ENCODE data around the gene CLGN. TPM values are rescaled to one million over a fixed set of nuclear protein-coding genes. Genes with fewer than 3 reads are reported as not detected.
"Not testable (repeated sequence)": the region's sequence is repeated elsewhere in the genome, so short reads cannot be mapped to it uniquely, and the experiment has no call there.

The CLGN gene, protein sequence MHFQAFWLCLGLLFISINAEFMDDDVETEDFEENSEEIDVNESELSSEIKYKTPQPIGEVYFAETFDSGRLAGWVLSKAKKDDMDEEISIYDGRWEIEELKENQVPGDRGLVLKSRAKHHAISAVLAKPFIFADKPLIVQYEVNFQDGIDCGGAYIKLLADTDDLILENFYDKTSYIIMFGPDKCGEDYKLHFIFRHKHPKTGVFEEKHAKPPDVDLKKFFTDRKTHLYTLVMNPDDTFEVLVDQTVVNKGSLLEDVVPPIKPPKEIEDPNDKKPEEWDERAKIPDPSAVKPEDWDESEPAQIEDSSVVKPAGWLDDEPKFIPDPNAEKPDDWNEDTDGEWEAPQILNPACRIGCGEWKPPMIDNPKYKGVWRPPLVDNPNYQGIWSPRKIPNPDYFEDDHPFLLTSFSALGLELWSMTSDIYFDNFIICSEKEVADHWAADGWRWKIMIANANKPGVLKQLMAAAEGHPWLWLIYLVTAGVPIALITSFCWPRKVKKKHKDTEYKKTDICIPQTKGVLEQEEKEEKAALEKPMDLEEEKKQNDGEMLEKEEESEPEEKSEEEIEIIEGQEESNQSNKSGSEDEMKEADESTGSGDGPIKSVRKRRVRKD
- total RNA-seq, result under 0.01 TPM in 2 replicates

DNA sequence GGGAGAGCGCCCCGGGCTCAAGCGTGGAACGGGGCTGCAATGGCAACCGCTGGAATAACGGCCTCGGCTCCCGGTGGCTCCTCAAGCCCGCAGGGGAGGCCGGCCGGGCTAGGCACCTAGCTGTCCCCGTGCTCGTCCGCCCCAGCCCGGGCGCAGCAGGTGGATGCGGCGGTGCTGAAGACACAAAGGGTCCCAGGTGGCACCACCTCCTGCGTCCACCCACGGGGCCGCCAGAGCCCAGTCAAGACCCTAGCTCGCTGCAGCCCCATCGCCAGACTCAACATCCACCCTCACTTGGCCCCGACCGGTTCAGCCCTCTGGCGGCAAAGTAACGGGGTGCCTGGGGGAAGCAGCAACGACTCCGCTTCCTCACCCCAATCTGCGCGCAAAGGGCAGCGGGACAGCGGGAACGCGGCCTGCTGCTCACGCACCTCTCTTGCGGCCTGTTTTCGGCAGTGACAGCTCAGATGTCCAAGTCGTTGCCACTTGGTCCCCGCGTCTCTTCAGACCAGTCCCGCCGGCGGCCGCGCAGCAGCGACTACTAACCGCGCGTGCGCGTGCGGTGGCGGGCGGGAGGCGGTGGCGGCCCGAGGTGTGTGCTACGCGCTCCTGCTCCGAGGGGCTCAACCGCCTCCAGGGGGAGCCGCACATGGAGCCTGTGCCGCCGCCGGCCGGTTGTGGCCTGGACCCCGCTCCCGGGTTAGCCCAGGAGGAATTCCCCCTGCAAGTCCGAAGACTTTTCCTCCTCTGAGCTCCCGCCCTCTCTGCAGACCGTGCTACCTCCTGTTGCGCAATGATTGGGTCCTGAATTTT, at the start of gene CLGN:
CLGN (minus strand) TSS at position 543 of the 813 bp plus-strand sequence. CDS start 14,570 bp downstream, outside the sequence.
- DNase-seq (ENCODE audit: low read depth in 2 of 2), result peak; percentile 67 to 78

DNA sequence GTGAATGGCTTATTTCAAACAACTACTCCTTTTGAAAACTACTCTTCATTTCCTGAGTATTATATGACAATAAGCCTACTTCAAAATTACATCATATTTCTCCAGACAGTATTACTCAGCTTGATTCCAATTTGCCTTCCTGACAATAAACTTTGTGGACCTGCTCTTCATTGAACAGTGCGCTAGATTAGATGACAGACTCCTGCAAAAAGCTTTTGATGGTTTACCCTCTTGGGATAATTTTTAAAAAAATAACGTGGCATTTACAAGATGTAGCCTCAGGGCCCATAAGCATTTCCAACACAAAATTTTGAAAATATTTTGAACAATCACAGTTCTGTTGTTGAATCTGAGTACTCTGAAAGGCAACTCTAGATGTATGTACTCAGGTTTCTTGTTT, 44.7 kb upstream of the CLGN start:
- no peak for DNase-seq (ENCODE audit: low read depth in 2 of 2)

DNA sequence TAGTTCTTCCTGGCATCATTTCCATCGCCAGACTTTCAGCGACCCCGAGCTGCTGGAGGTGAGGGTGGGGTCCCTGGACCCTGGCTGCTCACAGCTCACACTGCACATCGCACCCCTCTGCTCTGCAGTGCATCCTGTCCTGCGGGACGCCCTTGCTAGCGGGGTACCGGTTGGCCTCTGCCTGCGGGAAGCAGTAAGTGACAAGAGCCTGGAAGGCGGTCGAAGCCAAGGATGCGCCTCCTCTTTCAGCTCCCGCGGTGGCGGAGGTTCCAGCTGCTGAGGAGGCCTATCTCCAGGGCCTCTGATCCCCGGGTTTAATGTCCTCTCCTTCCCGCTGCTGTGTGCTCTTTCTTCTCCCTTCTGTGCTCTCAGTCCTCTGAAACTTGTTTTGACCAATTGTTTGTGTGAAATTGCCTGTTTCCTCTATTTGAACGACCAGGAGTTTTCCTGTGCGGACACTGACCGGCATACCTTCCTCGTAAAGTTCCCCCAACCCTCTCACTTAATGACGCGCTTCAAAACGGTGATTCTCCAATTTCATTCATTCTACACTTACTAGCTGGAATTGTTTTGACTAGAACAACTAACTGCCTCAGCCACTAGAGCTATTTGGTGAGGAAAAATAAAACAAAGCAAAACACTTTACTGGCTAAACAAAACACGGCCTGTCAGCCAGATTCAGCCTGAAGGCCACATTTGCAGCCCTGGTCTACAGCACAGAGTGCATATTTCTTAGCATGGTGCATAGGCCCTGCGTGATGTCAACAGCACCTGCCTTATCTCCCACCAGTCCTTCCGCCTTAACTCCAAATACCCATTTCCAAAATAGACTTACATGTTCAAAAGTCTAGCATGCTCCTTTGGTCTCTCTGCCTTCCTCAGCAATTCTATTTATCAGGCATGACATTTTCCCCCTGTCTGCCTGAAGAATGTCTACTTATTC, 42.6 kb upstream of the CLGN start:
- DNase-seq (ENCODE audit: low read depth in 2 of 2), result no peak

DNA sequence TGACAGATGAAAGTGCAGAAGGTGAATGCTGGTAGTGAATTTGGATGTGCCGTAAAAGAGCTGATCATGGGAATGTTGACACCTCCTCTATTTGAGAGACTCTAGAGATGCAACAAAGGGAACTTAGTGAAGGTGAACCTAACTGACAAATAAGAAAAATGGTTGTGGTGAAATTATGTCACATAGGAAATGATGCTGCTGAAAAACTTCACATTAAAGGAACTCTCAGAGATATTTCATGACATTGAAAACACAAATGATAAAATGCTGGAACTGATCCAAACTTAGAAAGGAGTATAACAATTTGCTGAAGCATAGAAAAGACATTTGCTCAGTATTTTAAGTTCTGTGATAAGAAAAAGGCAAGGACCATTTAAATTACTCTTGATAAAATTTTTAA, 38.7 kb upstream of the CLGN start:
- DNase-seq (ENCODE audit: low read depth in 2 of 2), result no peak

DNA sequence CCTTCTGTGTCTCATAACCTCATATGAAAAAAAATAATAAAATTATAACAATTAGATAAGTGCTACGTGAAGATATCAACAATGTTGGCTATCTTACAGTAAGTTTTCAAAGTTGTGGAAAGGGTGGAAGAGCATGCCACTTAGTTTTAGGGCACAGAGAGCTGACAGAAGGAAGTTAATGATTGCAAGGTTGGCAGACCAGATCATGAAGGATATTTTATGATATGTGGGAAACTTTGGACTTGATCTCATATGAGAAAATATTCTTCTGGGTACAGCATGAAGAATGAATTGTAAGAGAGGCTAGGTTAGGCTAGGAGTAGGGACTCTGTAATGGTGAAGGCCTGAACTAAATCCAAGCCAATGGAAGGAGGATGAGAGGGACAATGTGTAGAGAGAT, 36.2 kb upstream of the CLGN start:
- no peak for DNase-seq (ENCODE audit: low read depth in 2 of 2)

DNA sequence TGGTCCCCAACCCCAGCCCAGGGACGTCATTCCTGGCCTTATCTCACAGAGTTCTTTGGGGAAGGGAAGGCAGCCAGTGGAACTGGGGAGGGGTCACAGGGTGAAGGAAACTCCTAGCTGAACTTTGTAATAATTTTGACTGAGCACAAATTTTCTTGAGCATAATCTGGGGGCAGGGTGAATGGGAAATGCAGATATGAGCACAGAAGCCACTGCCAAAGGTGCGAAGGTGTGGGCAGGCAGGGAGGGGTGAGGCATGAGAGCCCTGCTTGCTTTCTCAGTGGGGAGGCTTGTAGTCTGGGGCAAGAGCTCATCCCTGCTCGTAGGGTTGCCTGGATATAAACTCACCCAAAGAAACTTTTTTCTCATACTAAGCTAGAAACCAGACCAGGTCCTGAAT, 35.7 kb upstream of the CLGN start:
- no peak for DNase-seq (ENCODE audit: low read depth in 2 of 2)

DNA sequence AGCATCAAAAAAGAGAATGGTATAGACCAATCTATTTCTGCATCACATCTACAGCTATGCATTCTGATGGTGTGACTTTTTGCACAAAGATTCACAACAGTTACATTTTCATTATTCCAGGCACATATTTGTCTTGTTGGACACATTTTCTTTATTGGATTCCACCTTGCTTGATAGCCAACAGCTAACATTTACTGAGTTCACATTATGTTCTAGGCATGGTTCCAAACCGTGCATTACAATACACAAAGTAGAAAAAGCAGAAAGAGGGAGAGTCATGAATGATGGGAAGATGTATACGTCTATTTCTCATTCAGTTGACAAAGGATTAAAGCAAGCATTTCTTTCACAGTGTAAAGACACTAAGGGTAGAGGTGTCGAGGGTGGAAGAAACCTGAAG, 22.9 kb upstream of the CLGN start:
- no peak for DNase-seq (ENCODE audit: low read depth in 2 of 2)

DNA sequence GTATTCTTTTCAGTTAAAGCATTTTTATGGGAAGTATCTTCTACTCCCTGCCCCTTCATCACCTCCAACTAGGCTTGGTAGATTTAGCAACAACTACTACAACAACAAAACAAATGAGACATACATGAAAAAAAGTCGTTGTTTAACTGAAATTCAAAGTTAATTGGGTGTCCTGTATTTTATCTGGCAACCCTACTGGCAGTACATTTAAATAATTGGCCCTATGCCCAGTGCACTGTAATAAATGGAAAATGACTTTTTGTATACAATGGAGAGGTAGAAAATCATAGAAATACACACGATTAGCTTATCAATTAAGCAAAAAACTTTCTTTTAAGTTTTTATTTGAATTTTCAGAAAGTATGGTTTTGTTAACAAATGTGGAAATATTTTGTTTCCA, 21.4 kb upstream of the CLGN start:
- DNase-seq (ENCODE audit: low read depth in 2 of 2), result peak in 1 of 2 donors; percentile 56

DNA sequence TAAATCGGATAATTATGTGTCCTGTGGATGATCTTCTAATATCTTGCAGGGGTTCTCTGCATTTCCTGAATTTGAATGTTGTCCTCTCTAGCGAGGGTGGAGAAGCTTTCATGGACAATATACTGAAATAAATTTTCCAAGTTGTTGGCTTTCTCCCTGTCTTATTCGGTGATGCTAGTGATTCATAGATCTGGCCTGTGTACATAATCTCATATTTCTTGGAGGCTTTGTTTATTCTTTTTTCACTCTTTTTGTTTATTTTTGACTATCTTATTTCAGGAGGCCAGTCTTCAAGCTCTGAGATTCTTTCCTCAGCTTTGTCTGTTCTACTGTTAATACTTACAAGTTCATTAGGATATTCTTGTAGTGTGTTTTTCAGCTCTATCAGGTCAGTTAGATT, 20.7 kb upstream of the CLGN start:
- no peak for DNase-seq (ENCODE audit: low read depth in 2 of 2)

DNA sequence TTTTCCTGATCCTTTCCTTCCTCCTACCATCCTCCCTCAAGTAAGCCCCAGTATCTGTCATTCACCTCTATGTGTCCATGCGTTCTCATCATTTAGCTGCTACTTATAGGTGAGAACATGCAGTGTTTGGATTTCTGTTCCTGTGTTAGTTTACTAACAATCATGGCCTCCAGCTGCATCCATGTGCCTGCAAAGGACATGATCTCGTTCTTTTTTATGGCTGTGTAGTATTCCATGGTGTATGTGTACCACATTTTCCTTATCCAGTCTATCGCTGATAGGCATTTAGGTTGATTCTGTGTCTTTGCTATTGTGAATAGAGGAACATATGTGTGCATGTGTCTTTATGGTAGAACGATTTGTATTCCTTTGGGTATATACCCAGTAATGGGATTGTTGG, 16.9 kb upstream of the CLGN start:
- not testable (repeated sequence) for DNase-seq (ENCODE audit: low read depth in 2 of 2)

DNA sequence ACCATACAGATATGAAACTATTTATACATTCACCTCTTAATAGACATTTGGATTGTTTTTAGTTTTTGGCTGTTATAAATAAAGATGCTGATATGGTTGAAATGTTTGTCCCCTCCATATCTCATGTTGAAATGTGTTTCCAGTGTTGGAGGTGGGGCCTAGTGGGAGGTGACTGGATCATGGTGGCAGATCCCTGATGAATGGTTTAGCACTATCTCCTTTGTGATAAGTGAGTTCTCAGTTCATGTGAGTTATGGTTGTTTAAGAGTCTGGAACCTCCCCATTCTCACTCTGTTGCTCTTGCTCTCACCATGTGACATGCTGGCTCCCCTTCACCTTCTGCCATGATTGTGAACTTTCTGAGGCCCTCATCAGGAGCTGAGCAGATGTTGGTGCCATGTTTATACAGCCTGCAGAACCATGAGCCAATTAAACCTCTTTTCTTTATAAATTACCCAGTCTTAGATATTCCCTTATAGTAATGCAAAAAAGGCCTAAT, 12.2 kb upstream of the CLGN start:
- no peak for DNase-seq (ENCODE audit: low read depth in 2 of 2)

DNA sequence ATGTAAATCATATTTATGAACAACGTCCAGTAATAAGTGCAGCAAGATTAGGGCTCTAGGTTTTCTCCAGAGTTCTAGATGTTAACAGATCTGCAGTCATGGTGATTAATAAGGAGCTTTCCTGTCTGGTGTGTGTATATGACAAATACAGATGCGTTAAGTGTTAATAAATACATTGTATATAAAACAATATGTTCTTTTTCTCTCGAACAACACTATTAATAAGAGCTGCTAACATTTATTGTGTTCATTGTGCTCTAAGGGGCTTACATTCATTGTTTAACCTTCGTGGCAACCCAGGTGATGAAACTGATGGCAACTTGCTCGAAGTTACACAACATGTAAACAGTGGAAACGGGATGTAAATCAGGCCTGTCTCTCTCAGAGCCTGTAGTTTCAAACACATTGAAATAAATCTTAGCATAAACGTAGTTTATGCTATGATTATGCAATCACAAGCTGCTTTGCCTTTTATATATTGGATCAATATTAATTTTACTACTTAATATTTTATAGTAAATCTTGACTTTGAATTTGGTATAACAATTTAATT, 547 bp upstream of the CLGN start:
- DNase-seq (ENCODE audit: low read depth in 2 of 2), result no peak

DNA sequence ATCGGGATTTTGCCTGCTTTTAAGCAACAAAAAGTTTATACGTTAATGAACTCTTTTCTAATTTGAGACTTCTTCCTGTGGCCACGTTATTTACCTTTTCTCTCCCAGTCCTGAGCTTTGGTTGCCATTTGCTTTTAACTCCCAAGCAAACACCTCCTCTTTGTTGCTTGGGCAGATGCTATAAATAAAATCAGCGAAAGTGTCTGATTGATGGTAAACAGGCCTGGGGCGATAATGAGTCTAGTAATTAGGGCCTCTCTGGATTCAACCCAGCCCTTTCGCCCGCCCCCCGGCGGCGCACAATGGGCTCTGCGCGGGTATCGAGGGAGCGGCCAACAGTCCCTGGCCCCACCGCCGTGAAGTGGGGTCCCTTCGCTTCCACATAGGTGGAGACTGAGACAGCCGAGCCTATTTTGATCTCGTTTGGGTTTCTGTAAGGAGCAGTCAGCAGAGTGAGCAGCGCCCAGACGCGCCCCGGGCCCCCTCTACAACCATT, 790 bp downstream of the CLGN start:
- no peak for DNase-seq (ENCODE audit: low read depth in 2 of 2)

DNA sequence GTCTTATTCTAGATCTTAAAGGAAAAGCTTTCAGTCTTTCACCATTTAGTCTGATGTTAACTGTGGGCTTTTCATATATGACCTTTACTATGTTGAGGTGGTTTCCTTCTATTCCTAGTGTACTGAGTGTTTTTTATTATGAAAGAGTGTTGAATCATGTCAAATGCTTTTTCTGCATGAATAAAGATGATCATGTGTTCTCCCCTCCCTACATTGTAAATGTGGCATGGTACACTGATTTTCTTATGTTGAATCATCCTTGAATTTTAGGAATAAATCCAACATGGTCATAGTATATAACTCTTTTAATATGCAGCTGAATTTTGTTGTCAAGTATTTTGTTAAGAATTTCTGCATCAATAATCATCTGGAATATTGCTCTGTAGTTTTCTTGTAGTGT, 4.3 kb downstream of the CLGN start:
- DNase-seq (ENCODE audit: low read depth in 2 of 2), result no peak

DNA sequence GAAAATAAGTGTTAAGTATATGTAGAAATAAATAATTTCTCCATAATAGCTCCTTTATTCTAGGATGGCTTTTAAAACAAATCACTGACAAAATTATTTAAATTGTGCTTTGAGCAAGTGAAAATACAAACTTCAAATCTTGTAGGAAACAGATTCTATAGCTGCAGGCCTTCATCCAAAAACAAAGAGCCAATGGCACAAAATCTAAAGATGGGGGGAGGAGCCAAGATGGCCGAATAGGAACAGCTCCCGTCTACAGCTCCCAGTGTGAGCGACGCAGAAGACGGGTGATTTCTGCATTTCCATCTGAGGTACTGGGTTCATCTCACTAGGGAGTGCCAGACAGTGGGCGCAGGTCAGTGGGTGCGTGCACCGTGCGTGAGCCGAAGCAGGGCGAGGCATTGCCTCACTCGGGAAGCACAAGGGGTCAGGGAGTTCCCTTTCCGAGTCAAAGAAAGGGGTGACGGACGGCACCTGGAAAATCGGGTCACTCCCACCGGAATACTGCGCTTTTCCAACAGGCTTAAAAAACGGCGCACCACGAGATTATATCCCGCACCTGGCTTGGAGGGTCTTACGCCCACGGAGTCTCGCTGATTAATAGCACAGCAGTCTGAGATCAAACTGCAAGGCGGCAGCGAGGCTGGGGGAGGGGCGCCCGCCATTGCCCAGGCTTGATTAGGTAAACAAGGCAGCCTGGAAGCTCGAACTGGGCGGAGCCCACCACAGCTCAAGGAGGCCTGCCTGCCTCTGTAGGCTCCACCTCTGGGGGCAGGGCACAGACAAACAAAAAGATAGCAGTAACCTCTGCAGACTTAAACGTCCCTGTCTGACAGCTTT, 14.1 kb downstream of the CLGN start:
- DNase-seq (ENCODE audit: low read depth in 2 of 2), result not testable (repeated sequence)

DNA sequence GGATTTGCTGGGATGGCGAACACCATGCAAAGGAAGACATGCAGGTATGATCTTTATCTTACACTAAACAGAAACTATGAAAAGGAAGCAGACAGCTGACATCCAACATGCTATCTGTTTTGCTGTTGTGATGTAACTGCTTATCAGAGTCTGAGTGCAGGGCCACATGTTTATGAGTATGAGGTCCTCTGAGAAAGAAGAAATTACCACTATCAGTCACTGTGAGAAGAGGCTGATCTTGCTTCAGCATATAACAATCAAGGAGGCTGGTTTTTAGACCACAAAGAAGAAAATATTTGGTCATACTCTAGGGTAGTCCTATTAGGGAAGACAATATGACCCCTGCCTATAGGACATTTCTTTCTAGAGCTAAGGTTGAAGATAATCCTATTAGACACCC, 18.5 kb downstream of the CLGN start:
- no peak for DNase-seq (ENCODE audit: low read depth in 2 of 2)

DNA sequence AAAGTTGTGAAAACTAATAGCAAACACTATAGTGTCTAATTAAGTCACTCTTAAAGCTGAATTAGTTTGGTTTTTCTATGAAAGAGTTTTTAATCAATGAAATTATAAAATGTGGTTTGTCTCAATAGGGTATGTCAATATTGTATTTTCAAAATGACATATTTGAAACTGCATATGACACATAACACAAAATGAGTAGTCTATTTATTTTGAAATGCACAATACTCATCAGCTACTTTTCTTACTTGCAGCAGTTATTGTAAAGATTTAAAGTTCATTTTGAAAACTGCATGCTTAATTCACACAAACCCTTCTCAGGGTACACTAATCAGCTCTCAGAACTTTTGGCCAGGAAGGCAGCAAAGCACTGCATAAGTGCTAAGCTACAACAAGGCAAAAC, 21.2 kb downstream of the CLGN start:
- no peak for DNase-seq (ENCODE audit: low read depth in 2 of 2)

DNA sequence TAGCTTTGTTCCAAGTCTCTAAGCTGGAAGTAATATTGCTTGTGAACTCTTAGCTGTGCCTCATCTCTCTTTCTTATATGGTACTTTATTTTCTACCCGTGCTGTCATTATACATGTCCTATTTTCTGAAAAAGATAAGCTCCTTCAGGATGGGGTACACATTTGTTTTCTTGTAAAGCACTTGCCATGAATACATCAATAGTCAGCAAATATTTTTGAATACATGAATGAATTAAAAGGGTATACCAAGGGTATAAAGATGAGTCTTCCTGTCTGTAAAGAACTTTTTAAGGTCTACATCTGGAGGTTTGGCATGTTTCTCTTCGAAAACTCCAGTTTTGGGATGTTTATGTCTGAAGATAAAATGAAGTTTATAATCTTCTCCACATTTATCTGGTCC, 27.3 kb downstream of the CLGN start:
- no peak for DNase-seq (ENCODE audit: low read depth in 2 of 2)

DNA sequence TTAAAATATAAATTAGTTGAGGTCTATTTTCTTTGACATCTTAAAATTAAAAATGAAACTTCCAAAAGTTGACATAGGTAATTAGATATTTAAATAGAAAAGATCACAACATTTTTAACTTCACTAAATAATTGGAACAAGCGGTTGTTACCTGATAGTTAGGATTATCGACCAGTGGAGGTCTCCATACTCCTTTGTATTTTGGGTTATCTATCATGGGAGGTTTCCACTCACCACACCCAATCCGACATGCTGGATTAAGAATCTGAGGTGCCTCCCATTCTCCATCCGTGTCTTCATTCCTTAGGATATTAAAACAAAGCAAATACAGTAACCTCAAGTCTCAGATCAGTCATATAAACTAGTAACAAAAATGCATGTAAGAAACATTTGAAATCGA, 31.8 kb downstream of the CLGN start:
- DNase-seq (ENCODE audit: low read depth in 2 of 2), result no peak

DNA sequence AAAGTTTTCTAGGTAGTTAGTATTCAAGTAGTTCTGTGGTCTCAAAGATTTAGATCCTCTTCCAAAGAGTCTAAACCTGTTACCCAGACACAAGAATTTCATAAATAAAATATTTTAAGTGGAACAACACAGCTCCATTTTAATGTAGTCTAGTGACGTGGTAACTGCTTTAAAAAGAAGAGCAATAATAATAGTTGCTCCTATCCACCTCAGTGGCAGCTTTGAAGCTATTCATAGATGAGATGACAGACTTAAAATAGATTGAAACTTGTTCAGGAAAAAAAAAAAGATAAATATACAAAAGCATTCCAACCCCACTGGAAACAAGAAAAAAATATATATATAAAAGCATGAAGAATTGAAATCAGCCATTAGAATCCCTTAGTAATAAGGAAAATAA, 39.4 kb downstream of the CLGN start:
- no peak for DNase-seq (ENCODE audit: low read depth in 2 of 2)
